ENCODE results near the gene SLC45A2.
"Not testable (repeated sequence)": the region's sequence is repeated elsewhere in the genome, so short reads cannot be mapped to it uniquely, and the experiment has no call there.

SLC45A2 gene

DNA sequence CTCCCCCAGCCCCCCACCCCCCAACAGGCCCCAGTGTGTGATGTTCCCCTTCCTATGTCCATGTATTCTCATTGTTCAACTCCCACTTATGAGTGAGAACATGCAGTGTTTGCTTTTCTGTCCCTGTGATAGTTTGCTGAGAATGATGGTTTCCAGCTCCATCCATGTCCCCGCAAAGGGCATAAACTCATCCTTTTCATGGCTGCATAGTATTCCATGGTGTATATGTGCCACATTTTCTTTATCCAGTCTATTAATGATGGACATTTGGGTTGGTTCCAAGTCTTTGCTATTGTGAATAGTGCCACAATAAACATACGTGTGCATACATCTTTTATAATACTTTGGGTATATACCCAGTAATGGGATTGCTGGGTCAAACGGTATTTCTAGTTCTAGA is 69.6 kb downstream of the SLC45A2 start:
- DNase-seq = not testable (repeated sequence)

DNA sequence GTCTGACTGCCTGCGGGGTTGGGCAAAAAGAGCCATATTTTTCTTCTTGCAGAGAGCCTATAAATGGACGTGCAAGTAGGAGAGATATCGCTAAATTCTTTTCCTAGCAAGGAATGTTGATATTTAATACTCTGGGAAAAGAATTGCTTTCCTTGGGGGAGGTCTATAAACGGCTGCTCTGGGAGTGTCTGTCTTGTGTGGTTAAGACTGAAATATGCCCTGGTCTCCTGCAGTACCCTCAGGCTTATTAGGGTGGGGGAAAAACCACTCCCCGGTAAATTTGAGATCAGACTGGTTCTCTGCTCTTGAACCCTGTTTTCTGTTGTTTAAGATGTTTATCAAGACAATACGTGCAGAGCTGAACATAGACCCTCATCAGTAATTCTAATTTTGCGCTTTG is 78.2 kb downstream of the SLC45A2 start:
- not testable (repeated sequence) for DNase-seq

DNA sequence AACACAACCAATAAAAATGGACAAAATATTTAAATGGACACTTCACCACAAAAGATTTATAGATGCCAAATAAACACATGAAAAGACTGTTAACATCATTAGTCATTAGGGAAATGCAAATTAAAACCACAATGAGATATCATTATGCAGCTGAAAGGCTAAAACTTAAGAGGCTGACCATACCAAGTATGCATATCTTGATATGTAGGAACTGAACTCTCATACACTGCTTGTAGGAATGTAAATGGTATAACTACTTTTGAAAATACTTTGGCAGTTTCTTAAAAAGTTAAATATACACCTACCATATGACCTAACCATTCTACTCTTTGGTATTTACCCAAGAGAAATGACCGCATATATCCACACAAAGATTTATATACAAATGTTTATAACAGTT is 79.1 kb downstream of the SLC45A2 start:
- no peak for DNase-seq

DNA sequence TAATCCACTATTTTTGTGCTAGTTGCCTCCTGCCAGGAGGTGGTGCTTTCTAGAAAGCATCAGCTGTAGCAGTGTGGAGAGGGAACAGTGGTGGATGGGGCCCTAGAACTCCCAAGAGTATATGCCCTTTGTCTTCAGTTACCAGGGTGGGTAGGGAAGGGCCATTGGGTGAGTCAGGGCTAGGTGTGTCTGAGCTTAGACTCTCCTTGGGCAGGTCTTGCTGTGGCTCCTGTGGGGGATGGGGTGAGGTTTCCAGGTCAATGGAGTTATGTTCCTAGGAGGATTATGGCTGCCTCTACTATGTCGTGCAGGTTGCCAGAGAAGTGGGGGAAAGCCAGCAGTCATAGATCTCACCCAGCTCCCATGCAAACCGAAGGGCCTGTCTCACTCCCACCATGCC is 81.4 kb downstream of the SLC45A2 start:
- DNase-seq = no peak

DNA sequence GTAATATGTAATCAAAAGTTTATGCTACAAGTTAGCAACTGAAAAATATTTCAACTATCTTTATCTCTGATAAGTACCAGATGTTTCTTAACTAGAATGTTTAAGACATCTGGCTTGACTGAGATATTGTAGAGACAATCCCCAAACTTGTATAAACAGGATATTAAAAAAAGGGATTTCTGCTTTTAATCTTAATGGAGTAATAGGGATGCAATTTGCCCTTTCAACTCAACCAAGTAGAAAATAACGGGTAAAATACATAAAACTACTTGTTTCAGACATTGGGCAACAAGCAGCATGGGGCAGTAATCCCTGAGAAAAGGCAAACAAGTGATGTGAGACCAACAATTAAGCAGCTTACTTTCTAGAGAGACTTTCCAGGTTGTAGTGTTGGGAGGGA is 83.3 kb downstream of the SLC45A2 start:
- DNase-seq = no peak

Measured in activated naive CD4-positive, alpha-beta T cell (primary cell).